Measurements from ENCODE around the gene ESPNL. TPM values are rescaled to one million over a fixed set of nuclear protein-coding genes. Genes with fewer than 3 reads are reported as not detected.
"Not testable (repeated sequence)": the region's sequence is repeated elsewhere in the genome, so short reads cannot be mapped to it uniquely, and the experiment has no call there.

Gene ESPNL
- total RNA-seq, 8 experiments from 2014 or later, result 0.11 to 0.87 (median 0.39) TPM

DNA sequence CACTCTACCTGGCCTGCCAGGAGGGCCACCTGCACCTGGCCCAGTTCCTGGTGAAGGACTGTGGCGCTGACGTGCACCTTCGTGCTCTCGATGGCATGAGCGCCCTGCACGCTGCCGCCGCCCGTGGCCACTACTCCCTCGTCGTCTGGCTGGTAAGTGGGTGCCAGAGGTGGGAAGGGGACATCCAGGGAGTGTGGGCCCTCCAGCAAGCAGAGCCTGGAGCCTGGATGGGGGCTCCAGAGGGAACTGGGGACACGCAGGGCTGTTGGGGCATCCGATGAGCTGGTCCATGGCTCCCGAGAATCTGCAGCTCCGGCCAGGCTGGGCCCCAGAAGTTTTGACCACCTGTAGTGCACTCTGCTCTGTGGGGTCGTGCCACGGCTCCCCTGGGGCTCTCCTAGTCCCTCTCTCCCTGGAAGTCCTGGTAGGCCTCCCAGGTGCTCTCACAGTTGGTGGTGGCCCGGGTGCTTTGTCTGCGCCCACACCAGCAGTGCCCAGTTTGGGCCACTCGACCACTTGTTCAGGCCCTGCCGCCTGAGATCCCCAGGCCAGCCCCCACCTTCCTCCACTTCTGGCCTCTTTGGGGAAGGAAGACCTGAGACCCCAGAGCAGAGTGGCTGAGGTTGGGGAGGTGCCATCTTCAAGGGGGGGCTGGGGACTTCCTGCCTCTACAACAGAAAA, 4.7 kb downstream of the ESPNL start:
- ATAC-seq (replicated peaks in 6 of 8), result no peak
- H3K4me3 ChIP-seq, result no peak overlapping the region
- peaks cover 26 to 43% of the 10 kb centered on the region in 2 donors for H3K4me1 ChIP-seq (replicated peaks in 1 of 2)
- in situ Hi-C loops (cut with MboI; ENCODE audit: low pct_unique_long_range_greater_than_20kb in 2 of 9, low sequenced_read_pairs in 9 of 9, unreplicated experiment in 9 of 9), result no loop called here
- no peak overlapping the region for H3K27ac ChIP-seq
- WGBS, 10 experiments, result 76 to 80% methylated on average over 1 to 5 of the region's 21 CpGs; no CpG with 5 or more reads in 8 of the 10 experiments

DNA sequence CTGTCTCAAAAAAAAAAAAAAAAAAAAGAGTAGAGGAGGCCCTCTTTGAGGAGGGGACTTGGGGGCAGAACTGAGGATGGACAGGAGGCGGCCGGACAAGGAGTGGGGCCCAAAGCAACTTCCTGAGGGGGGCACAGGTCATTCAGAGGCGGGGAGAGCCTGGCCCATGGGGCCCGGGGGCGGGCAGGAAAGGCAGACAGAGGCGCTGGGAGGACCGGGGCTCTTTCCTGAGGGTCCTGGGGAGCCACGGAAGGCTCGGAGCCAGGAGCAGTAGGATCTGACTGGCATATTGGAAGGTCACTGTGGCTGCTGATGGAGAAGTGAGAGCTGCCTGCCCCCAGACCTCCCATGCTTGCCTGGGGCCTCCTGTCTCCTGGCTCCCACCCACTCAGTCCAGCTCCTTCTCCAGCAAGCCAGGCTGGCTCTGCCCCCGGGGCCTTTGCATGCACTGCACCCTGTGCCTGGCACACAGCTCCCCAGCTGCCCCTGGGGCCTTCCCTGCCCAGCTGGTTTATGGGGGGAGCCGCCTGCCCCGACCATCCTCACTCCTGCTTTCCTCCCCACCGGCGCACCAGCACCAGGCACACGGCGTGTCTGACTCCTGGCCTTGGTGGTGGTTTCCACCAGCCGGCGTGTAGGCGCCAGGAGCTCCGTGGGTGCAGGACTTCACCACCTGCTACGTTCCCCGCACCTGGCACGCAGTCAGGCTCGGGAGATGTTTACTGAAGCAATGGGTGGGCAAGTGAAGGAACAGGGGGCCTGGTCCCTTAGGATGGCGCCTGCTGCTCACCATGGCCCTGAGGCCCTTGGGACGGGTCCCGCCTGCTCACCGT, 5.6 kb downstream of the ESPNL start:
- H3K27ac ChIP-seq, result no peak overlapping the region
- no peak overlapping the region for H3K4me3 ChIP-seq
- WGBS, 10 experiments, result 100% methylated on average over 2 to 5 of the region's 28 CpGs; no CpG with 5 or more reads in 8 of the 10 experiments
- in situ Hi-C loops (cut with MboI; ENCODE audit: low pct_unique_long_range_greater_than_20kb in 2 of 9, low sequenced_read_pairs in 9 of 9, unreplicated experiment in 9 of 9), result no loop called here
- no peak for ATAC-seq (replicated peaks in 6 of 8)
- H3K4me1 ChIP-seq (replicated peaks in 1 of 2), result peaks cover 26 to 43% of the 10 kb centered on the region in 2 donors

DNA sequence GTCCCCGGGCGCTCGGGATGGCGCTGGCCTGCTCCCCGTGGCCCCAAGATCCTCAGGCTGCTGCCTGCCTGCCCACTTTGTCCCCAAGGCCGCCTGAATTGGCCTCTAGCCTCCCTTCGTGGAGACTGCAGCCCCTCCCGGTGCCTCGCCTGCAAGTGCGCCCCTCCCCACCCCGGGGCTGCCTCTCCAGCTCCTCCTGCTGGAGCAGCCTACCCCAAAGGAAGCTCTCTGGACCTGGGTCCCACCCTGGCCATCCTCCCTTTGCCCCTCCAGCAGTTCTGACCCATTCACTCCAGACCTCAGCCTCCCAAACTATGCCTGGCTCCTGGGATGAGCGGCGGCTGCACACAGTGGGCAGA, 6.2 kb downstream of the ESPNL start:
- peaks cover 26 to 43% of the 10 kb centered on the region in 2 donors for H3K4me1 ChIP-seq (replicated peaks in 1 of 2)
- no peak overlapping the region for H3K27ac ChIP-seq
- H3K4me3 ChIP-seq, result no peak overlapping the region
- 60 to 100% methylated on average over 1 to 3 of the region's 13 CpGs; no CpG with 5 or more reads in 8 of the 10 experiments for WGBS, 10 experiments
- peak in 2 of 8 experiments; percentile 29 to 42 for ATAC-seq (replicated peaks in 6 of 8)
- in situ Hi-C loops (cut with MboI; ENCODE audit: low pct_unique_long_range_greater_than_20kb in 2 of 9, low sequenced_read_pairs in 9 of 9, unreplicated experiment in 9 of 9), result no loop called here

DNA sequence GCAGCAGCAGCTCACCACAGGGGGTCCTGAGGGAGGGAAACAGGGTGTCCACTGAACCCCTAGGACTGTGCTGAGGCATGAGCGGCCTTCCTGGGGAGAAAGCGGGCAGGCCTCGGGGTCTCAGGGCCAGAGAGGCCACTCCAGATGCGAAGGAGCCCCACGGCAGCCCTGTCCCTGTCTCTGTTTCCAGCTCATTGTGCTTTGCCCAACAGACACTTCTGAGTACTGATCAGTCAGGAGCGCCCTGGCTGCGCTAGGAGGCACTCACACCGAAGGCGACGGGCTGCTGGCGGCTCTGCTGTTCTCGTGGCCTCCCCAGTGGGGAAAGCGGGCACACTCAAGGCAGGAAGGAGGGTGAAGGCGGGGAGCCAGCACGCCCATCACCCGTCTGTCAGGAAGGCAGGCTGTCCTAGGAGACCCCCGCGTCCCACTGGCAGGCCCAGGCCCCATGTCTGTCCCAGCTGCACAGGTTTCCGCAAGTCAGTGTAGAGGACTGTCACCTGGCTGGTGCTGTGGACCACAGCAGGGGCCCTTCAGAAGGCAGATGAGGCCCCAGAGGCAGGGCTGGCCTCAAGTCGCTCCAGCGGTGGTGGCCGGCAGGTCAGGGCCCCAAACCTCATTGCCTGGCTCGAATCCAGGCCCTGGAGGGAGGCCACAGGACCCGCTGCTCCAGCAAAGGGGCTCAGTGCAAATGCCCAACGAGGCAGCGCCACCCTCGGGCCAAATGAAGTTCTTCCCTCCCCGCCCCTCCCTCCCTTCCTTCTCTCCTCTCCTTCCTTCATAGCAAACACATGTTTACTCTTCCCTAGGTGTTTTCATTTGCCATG, 6.8 kb downstream of the ESPNL start:
- WGBS, 10 experiments, result 80 to 91% methylated on average over 1 to 8 of the region's 28 CpGs; no CpG with 5 or more reads in 8 of the 10 experiments
- H3K4me1 ChIP-seq (replicated peaks in 1 of 2), result peaks cover 26 to 42% of the 10 kb centered on the region in 2 donors
- peak in 2 of 8 experiments; percentile 30 to 57 for ATAC-seq (replicated peaks in 6 of 8)
- no peak overlapping the region for H3K4me3 ChIP-seq
- in situ Hi-C loops (cut with MboI; ENCODE audit: low pct_unique_long_range_greater_than_20kb in 2 of 9, low sequenced_read_pairs in 9 of 9, unreplicated experiment in 9 of 9), result no loop called here
- no peak overlapping the region for H3K27ac ChIP-seq

DNA sequence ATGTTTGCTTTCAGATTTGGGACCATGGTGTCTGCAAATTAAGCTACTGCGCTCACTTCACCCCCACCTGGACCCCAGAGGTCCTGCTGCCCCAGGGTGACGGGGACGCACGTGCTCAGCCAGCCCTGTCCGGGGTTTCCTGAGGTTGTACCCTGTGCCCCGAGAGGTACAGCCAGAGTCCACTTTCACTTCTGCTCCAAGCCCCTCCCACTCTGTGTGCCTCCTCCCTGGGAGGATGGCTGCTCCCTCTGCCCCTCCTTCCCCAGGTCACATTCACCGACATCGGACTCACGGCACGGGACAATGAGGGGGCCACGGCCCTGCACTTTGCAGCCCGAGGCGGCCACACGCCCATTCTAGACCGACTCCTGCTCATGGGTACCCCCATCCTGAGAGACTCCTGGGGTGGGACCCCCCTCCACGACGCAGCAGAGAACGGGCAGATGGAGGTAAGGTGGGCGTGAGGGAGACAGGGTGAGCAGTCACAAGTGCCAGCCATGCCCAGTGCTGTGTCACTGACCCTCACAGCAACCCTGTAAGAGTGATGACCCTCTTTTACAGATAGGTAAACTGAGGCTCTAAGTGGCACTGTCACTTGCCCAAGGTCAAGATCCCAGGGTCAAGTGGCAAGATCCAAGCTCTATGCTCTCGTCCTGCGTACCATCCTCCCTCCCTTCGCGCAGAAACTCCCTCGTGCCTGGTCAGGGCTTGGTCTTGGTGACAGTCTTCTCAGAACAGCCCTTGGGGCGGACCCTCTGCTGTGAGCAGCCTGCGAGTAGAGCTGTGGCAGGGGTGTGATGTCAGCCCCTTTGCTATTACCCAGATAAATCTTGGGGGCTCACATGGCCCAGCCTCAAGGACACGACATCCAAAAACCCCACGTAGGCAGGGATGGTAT, 7.6 kb downstream of the ESPNL start:
- in situ Hi-C loops (cut with MboI; ENCODE audit: low pct_unique_long_range_greater_than_20kb in 2 of 9, low sequenced_read_pairs in 9 of 9, unreplicated experiment in 9 of 9), result no loop called here
- ATAC-seq (replicated peaks in 6 of 8), result no peak
- WGBS, 10 experiments, result 50 to 100% (median 94%) methylated on average over 4 to 15 of the region's 28 CpGs; no CpG with 5 or more reads in 5 of the 10 experiments

DNA sequence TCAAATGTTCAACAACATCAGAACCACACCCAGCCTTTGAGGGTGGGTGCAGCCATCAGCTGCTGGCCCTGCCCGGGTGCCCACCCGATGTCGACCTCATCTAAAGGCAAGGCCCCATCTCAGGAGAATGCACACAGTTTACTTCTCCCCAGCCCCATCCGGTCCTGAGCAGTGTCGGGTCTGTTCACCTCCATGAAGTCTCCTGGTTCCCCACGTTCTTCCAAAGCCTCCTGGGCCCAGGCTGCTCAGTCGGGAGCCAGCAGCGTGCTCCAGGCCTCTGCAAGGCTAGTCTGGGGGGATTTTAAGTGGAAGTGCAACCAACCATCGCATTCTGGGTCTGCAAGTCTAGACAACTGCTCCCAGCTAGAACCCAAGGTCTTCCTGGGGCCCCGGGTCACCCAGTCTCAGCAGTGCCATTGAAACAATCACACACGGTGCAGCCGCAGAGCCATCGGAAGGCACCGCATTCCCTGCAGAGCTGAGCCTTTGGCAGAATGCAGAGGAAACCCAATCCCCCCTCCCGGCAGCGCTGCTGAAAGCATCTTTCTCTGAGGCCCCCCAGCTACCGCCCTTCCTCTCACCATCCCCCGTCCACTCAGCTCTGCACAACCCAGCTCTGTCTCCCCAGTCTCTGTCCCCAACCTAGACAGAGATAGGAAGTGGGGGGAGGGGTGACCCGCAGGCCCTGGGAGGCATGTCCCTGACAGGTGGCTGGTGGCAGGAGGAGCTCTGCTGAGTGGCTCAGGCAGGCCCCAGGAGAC, 8.5 kb downstream of the ESPNL start:
- in situ Hi-C loops (cut with MboI; ENCODE audit: low pct_unique_long_range_greater_than_20kb in 2 of 9, low sequenced_read_pairs in 9 of 9, unreplicated experiment in 9 of 9), result no loop called here
- peak in 5 of 8 experiments; percentile 57 to 92 (median 87) for ATAC-seq (replicated peaks in 6 of 8)

More for the DNA sequence above, 7.6 kb downstream of the ESPNL start:
- Histone ChIP-seq H3K4me1 (replicated peaks in 1 of 2) (peaks cover 17 to 33% of the 10 kb centered on the region in 2 donors), H3K27ac (peak overlapping the region in 1 of 2 donors; percentile 69), H3K4me3 (no peak overlapping the region)

DNA sequence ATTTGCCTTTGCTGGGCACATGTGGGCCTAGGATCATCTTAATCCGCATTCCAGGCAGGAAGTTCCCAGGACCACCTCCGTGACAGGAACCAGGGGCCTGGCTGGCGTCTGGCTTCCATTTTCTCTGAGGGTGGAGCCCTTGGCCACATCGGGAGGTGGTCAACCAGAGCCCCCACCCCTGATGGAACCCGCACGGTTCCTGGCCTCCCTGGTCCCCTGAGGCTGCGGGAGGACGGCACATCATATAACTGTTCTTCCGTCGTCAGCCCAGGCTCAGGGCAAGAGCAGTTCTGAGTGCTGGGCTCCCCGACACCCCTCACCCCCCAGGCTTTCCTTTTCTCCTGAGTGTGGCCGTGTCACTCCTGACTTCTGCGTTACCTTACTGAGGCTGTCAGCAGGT, 13.5 kb downstream of the ESPNL start:
- H3K4me1 ChIP-seq (replicated peaks in 1 of 2), result peaks cover 7 to 9% of the 10 kb centered on the region in 2 donors
- no peak overlapping the region for H3K4me3 ChIP-seq
- no peak for ATAC-seq (replicated peaks in 6 of 8)
- in situ Hi-C loops (cut with MboI; ENCODE audit: low pct_unique_long_range_greater_than_20kb in 2 of 9, low sequenced_read_pairs in 9 of 9, unreplicated experiment in 9 of 9), result no loop called here
- WGBS, 10 experiments, result 33 to 100% (median 81%) methylated on average over 1 to 10 of the region's 13 CpGs; no CpG with 5 or more reads in 2 of the 10 experiments
- H3K27ac ChIP-seq, result no peak overlapping the region

More for the DNA sequence above, 8.5 kb downstream of the ESPNL start:
- peak overlapping the region; percentile 32 to 69 for H3K27ac ChIP-seq
- H3K4me3 ChIP-seq, result no peak overlapping the region
- peaks cover 14 to 30% of the 10 kb centered on the region in 2 donors for H3K4me1 ChIP-seq (replicated peaks in 1 of 2)
- WGBS, 10 experiments, result 13 to 69% (median 34%) methylated on average over 4 to 9 of the region's 19 CpGs; no CpG with 5 or more reads in 4 of the 10 experiments

DNA sequence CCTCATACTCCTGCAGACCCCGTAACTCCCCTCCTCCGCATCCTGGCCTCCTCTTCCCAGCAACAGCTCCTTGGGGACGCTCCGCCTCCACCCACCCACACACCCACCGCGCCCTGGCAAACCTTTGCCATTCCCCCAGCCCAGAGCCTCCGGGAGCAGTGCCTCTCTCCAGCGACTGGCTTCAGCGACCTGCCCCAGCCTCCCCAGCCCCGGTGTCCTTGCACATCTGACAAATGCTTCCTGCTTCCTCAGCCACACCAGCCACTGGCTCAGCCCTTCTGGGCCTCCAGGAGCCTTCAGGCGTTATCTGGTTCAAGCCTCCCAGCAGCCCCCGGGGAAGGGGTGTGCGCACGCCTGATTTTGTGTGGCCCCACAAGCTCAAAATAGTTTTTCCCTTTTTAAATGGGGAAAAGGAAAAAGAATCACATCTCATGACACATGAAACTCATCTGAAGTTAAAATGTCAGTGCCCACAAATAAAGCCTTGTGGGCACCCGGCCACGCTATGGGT, 14.2 kb downstream of the ESPNL start:
- H3K4me1 ChIP-seq (replicated peaks in 1 of 2), result peaks cover 0 to 2% of the 10 kb centered on the region in 2 donors
- in situ Hi-C loops (cut with MboI; ENCODE audit: low pct_unique_long_range_greater_than_20kb in 2 of 9, low sequenced_read_pairs in 9 of 9, unreplicated experiment in 9 of 9), result no loop called here
- H3K4me3 ChIP-seq, result no peak overlapping the region
- H3K27ac ChIP-seq, result no peak overlapping the region
- no peak for ATAC-seq (replicated peaks in 6 of 8)
- WGBS, 10 experiments, result 80 to 100% methylated on average over 2 of the region's 16 CpGs; no CpG with 5 or more reads in 8 of the 10 experiments

DNA sequence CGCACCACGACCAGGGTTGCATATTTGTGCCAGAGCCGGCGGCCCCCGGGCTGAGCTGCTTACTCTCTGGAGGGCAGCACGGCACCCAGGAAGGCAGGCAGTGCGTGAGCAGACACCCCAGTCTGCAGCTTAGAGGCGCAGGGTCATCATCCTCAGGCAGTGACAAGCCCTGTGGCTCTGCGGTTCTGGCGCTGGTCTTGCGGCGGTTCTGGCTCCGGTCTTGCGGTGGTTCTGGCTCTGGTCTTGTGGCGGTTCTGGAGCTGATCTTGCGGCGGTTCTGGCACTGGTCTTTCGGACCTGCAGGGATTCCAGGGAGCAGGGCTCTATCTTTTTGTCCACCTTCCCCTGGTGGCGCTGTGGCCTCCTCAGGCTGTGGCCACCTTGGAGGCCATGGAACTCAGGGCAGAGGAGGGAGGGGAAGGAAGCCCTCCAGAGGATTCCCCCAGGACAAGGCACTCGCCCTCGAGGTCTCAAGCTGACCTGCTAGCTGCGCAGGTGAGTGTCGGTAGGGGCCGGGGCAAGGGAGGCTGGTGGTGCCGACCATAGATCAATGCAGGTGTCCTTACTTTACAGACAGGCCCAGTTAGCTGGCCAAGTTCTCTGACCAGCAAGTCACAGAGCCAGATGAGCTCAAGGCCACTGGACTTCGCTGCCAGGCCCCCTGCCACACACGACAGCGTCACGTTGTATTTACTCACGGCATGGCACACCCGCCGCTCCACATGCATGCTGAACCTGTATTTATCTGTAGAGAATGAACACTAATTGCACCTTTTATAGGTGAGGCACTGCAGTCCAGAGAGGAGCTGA, 14.9 kb downstream of the ESPNL start:
- Histone ChIP-seq H3K4me1 (replicated peaks in 1 of 2) (peaks cover 5 to 6% of the 10 kb centered on the region in 2 donors), H3K27ac (no peak overlapping the region), H3K4me3 (no peak overlapping the region)
- 77 to 100% (median 82%) methylated on average over 2 to 14 of the region's 32 CpGs; no CpG with 5 or more reads in 2 of the 10 experiments for WGBS, 10 experiments
- ATAC-seq (replicated peaks in 6 of 8), result no peak
- in situ Hi-C loops (cut with MboI; ENCODE audit: low pct_unique_long_range_greater_than_20kb in 2 of 9, low sequenced_read_pairs in 9 of 9, unreplicated experiment in 9 of 9), result no loop called here

DNA sequence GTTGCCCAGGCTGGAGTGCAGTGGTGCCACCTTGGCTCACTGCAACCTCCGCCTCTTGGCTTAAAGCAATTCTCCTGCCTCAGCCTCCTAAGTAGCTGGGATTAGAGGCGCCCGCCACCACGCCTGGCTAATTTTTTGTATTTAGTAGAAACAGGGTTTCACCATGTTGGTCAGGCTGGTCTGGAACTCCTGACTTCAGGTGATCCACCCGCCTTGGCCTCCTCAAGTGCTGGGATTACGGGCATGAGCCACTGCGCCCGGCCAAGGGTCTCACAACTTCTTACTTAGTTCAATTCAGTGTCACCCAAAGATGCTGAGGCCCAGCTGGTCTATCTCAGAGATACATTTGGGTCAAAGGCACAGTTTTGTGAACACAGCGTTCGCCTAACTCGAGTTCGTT, 15.6 kb downstream of the ESPNL start:
- ATAC-seq (replicated peaks in 6 of 8); in situ Hi-C loops (cut with MboI; ENCODE audit: low pct_unique_long_range_greater_than_20kb in 2 of 9, low sequenced_read_pairs in 9 of 9, unreplicated experiment in 9 of 9): not testable (repeated sequence)

More for the DNA sequence above, 15.6 kb downstream of the ESPNL start:
- H3K4me3 ChIP-seq, H3K27ac ChIP-seq: not testable (repeated sequence)
- 80 to 94% (median 89%) methylated on average over 1 to 5 of the region's 12 CpGs; no CpG with 5 or more reads in 4 of the 10 experiments for WGBS, 10 experiments
- H3K4me1 ChIP-seq (replicated peaks in 1 of 2), result peaks cover 9 to 10% of the 10 kb centered on the region in 2 donors

All from motor neuron (in vitro differentiated cells).